ENCODE data around the gene PTGES3.

PTGES3 gene

GRCh38 chr12:56722832-56723231, 34.7 kb upstream of the PTGES3 start:
- H3K36me3 ChIP-seq (ENCODE audit: control insufficient read depth in 1 of 2, insufficient read depth in 2 of 2, low read depth in 1 of 2, low read length in 2 of 2), result peaks cover 34 to 52% of the 10 kb centered on the region in 2 experiments
- H3K4me3 ChIP-seq (ENCODE audit: insufficient read depth in 1 of 2, low read depth in 1 of 2, low read length in 2 of 2), result peak overlapping the region in 1 of 2 experiments; percentile 97
- no peak overlapping the region for H2AK5ac ChIP-seq (ENCODE audit: low read length, severe bottlenecking)
- no peak overlapping the region for H4K91ac ChIP-seq (ENCODE audit: low read length)
- peaks cover 15% of the 10 kb centered on the region for H3K4me1 ChIP-seq (ENCODE audit: control insufficient read depth, insufficient read depth, low read depth, low read length)
- no peak overlapping the region for H3K14ac ChIP-seq (ENCODE audit: low read length in 2 of 2)
- peaks cover 3% of the 10 kb centered on the region for H3K79me1 ChIP-seq (replicated peaks; ENCODE audit: low read length, poor library complexity, severe bottlenecking)
- no peak overlapping the region for H2AFZ ChIP-seq (ENCODE audit: low read depth, low read length)
- H2BK12ac ChIP-seq (ENCODE audit: low read length in 2 of 2), result no peak overlapping the region
- H2BK120ac ChIP-seq (ENCODE audit: low read depth, low read length), result no peak overlapping the region
- no peak overlapping the region for H3K27ac ChIP-seq (ENCODE audit: low read length, poor library complexity, severe bottlenecking)
- no peak overlapping the region for H3K4ac ChIP-seq (ENCODE audit: low read depth in 1 of 2, low read length in 2 of 2)
- H3K27me3 ChIP-seq (ENCODE audit: control insufficient read depth in 1 of 2, insufficient read depth in 1 of 2, low read length in 2 of 2), result no peaks in the 10 kb centered on the region
- no peak overlapping the region for H3K23ac ChIP-seq (ENCODE audit: low read length in 2 of 2)
- no peak overlapping the region for H2BK5ac ChIP-seq (ENCODE audit: low read depth, low read length, poor library complexity, severe bottlenecking)
- no peak overlapping the region for H2BK15ac ChIP-seq (ENCODE audit: low read depth, poor library complexity, severe bottlenecking)
- H3K4me2 ChIP-seq (ENCODE audit: low read length, poor library complexity, severe bottlenecking), result peak overlapping the region; percentile 51
- peak overlapping the region; percentile 98 for H3K9ac ChIP-seq (ENCODE audit: low read length)
- WGBS, result 90% methylated on average over 2 of the region's 4 CpGs
- H3K9me3 ChIP-seq (ENCODE audit: control insufficient read depth, low read length), result no peaks in the 10 kb centered on the region
- H4K8ac ChIP-seq (ENCODE audit: low read length), result no peak overlapping the region
- DNase-seq, result no peak
- no peak overlapping the region for H3K18ac ChIP-seq (ENCODE audit: low read depth in 1 of 2, low read length in 2 of 2)

- Histone ChIP-seq H3K4ac (ENCODE audit: low read depth in 1 of 2, low read length in 2 of 2) (no peak overlapping the region), H2AK5ac (ENCODE audit: low read length, severe bottlenecking) (no peak overlapping the region), H3K18ac (ENCODE audit: low read depth in 1 of 2, low read length in 2 of 2) (no peak overlapping the region), H3K4me1 (ENCODE audit: control insufficient read depth, insufficient read depth, low read depth, low read length) (peaks cover 17% of the 10 kb centered on the region), H3K36me3 (ENCODE audit: control insufficient read depth in 1 of 2, insufficient read depth in 2 of 2, low read depth in 1 of 2, low read length in 2 of 2) (peaks cover 43 to 52% of the 10 kb centered on the region in 2 experiments), H2AFZ (ENCODE audit: low read depth, low read length) (no peak overlapping the region), H3K9ac (ENCODE audit: low read length) (peak overlapping the region; percentile 98), H4K8ac (ENCODE audit: low read length) (no peak overlapping the region), H2BK15ac (ENCODE audit: low read depth, poor library complexity, severe bottlenecking) (no peak overlapping the region), H3K4me3 (ENCODE audit: insufficient read depth in 1 of 2, low read depth in 1 of 2, low read length in 2 of 2) (peak overlapping the region in 1 of 2 experiments; percentile 97), H3K23ac (ENCODE audit: low read length in 2 of 2) (no peak overlapping the region), H3K9me3 (ENCODE audit: control insufficient read depth, low read length) (no peaks in the 10 kb centered on the region), H2BK5ac (ENCODE audit: low read depth, low read length, poor library complexity, severe bottlenecking) (no peak overlapping the region), H3K14ac (ENCODE audit: low read length in 2 of 2) (no peak overlapping the region), H3K27ac (ENCODE audit: low read length, poor library complexity, severe bottlenecking) (no peak overlapping the region), H3K4me2 (ENCODE audit: low read length, poor library complexity, severe bottlenecking) (peak overlapping the region; percentile 65), H4K91ac (ENCODE audit: low read length) (no peak overlapping the region), H3K79me1 (replicated peaks; ENCODE audit: low read length, poor library complexity, severe bottlenecking) (peaks cover 3% of the 10 kb centered on the region), H2BK120ac (ENCODE audit: low read depth, low read length) (no peak overlapping the region), H2BK12ac (ENCODE audit: low read length in 2 of 2) (no peak overlapping the region), H3K27me3 (ENCODE audit: control insufficient read depth in 1 of 2, insufficient read depth in 1 of 2, low read length in 2 of 2) (no peaks in the 10 kb centered on the region)
- no CpG with 5 or more reads among the region's 2 CpGs for WGBS
- no peak for DNase-seq
These were observed 33.6 kb upstream of the PTGES3 start for GRCh38 chr12:56721721-56722120.

- 81% methylated on average over 2 of the region's 2 CpGs for WGBS
- H3K9ac ChIP-seq (ENCODE audit: low read length), result no peak overlapping the region
- peak overlapping the region in 1 of 2 experiments; percentile 28 for H3K14ac ChIP-seq (ENCODE audit: low read length in 2 of 2)
- H3K36me3 ChIP-seq (ENCODE audit: control insufficient read depth in 1 of 2, insufficient read depth in 2 of 2, low read depth in 1 of 2, low read length in 2 of 2), result peaks cover 48 to 56% of the 10 kb centered on the region in 2 experiments
- H3K4me2 ChIP-seq (ENCODE audit: low read length, poor library complexity, severe bottlenecking), result peak overlapping the region; percentile 40
- H2BK5ac ChIP-seq (ENCODE audit: low read depth, low read length, poor library complexity, severe bottlenecking), result peak overlapping the region; percentile 33
- peaks cover 3% of the 10 kb centered on the region for H3K79me1 ChIP-seq (replicated peaks; ENCODE audit: low read length, poor library complexity, severe bottlenecking)
- H3K9me3 ChIP-seq (ENCODE audit: control insufficient read depth, low read length), result no peaks in the 10 kb centered on the region
- no peak for DNase-seq
- H2AK5ac ChIP-seq (ENCODE audit: low read length, severe bottlenecking), result no peak overlapping the region
- H4K91ac ChIP-seq (ENCODE audit: low read length), result no peak overlapping the region
- H3K27ac ChIP-seq (ENCODE audit: low read length, poor library complexity, severe bottlenecking), result peak overlapping the region; percentile 8
- no peaks in the 10 kb centered on the region for H3K27me3 ChIP-seq (ENCODE audit: control insufficient read depth in 1 of 2, insufficient read depth in 1 of 2, low read length in 2 of 2)
- H3K23ac ChIP-seq (ENCODE audit: low read length in 2 of 2), result peak overlapping the region in 1 of 2 experiments; percentile 34
- H3K4me3 ChIP-seq (ENCODE audit: insufficient read depth in 1 of 2, low read depth in 1 of 2, low read length in 2 of 2), result peak overlapping the region in 1 of 2 experiments; percentile 97
- no peak overlapping the region for H2BK15ac ChIP-seq (ENCODE audit: low read depth, poor library complexity, severe bottlenecking)
- H2BK120ac ChIP-seq (ENCODE audit: low read depth, low read length), result no peak overlapping the region
- no peak overlapping the region for H3K4ac ChIP-seq (ENCODE audit: low read depth in 1 of 2, low read length in 2 of 2)
- H3K4me1 ChIP-seq (ENCODE audit: control insufficient read depth, insufficient read depth, low read depth, low read length), result peaks cover 19% of the 10 kb centered on the region
- peak overlapping the region in 1 of 2 experiments; percentile 43 for H3K18ac ChIP-seq (ENCODE audit: low read depth in 1 of 2, low read length in 2 of 2)
- H2AFZ ChIP-seq (ENCODE audit: low read depth, low read length), result no peak overlapping the region
- peak overlapping the region in 1 of 2 experiments; percentile 62 for H2BK12ac ChIP-seq (ENCODE audit: low read length in 2 of 2)
- no peak overlapping the region for H4K8ac ChIP-seq (ENCODE audit: low read length)
These were observed 33.1 kb upstream of the PTGES3 start for GRCh38 chr12:56721216-56721615.

GRCh38 chr12:56720731-56721151, 32.7 kb upstream of the PTGES3 start:
- WGBS, result 100% methylated on average over 1 of the region's 1 CpG

More at GRCh38 chr12:56720731-56721151, 32.7 kb upstream of the PTGES3 start:
- Histone ChIP-seq H3K9me3 (ENCODE audit: control insufficient read depth, low read length) (no peaks in the 10 kb centered on the region), H2BK15ac (ENCODE audit: low read depth, poor library complexity, severe bottlenecking) (no peak overlapping the region), H3K27me3 (ENCODE audit: control insufficient read depth in 1 of 2, insufficient read depth in 1 of 2, low read length in 2 of 2) (no peaks in the 10 kb centered on the region), H3K4me1 (ENCODE audit: control insufficient read depth, insufficient read depth, low read depth, low read length) (peaks cover 23% of the 10 kb centered on the region), H3K4ac (ENCODE audit: low read depth in 1 of 2, low read length in 2 of 2) (no peak overlapping the region), H3K18ac (ENCODE audit: low read depth in 1 of 2, low read length in 2 of 2) (no peak overlapping the region), H3K36me3 (ENCODE audit: control insufficient read depth in 1 of 2, insufficient read depth in 2 of 2, low read depth in 1 of 2, low read length in 2 of 2) (peaks cover 53 to 61% of the 10 kb centered on the region in 2 experiments), H4K91ac (ENCODE audit: low read length) (no peak overlapping the region), H3K23ac (ENCODE audit: low read length in 2 of 2) (peak overlapping the region in 1 of 2 experiments; percentile 86), H2BK120ac (ENCODE audit: low read depth, low read length) (no peak overlapping the region), H2BK12ac (ENCODE audit: low read length in 2 of 2) (no peak overlapping the region), H3K14ac (ENCODE audit: low read length in 2 of 2) (no peak overlapping the region), H2AK5ac (ENCODE audit: low read length, severe bottlenecking) (no peak overlapping the region), H2BK5ac (ENCODE audit: low read depth, low read length, poor library complexity, severe bottlenecking) (no peak overlapping the region), H3K27ac (ENCODE audit: low read length, poor library complexity, severe bottlenecking) (no peak overlapping the region), H3K4me3 (ENCODE audit: insufficient read depth in 1 of 2, low read depth in 1 of 2, low read length in 2 of 2) (no peak overlapping the region), H3K9ac (ENCODE audit: low read length) (no peak overlapping the region), H3K79me1 (replicated peaks; ENCODE audit: low read length, poor library complexity, severe bottlenecking) (peaks cover 3% of the 10 kb centered on the region), H2AFZ (ENCODE audit: low read depth, low read length) (no peak overlapping the region), H4K8ac (ENCODE audit: low read length) (no peak overlapping the region), H3K4me2 (ENCODE audit: low read length, poor library complexity, severe bottlenecking) (no peak overlapping the region)
- DNase-seq, result no peak
